ENCODE measurements around the gene FXYD1.

FXYD1 gene

DNA sequence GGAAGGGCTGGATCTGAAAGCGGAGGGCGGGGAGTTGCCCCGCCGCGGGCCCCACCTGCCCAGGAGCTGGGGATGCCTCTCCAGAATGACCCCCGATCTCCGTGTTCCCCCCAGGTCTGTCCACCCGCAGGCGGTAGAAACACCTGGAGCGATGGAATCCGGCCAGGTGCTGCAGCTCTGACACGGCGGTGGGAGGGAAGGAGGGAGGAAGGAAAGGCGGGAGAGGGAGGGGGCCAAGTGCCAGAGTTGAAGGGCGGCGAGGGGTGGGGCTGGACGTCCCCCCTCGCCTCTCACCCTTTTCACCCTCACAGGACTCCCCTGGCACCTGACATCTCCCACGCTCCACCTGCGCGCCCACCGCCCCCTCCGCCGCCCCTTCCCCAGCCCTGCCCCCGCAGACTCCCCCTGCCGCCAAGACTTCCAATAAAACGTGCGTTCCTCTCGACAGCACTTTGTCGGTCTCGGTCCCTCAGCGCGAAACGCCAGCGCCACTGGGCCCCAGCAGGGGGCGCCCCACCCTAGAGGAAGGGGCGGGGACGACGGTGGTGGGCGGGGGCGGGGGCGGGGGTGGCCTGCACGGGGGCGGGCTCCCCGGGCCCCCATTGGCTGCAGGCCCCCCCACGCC lies 4.1 kb downstream of the FXYD1 start:
- Histone ChIP-seq H3K27me3 (ENCODE audit: control insufficient read depth in 1 of 2, insufficient read depth in 2 of 2, low read length in 2 of 2) (peaks cover 34 to 44% of the 10 kb centered on the region in 2 donors), H3K4me1 (ENCODE audit: control insufficient read depth in 1 of 2, insufficient read depth in 2 of 2, low read length in 2 of 2) (peaks cover 12 to 13% of the 10 kb centered on the region in 2 donors), H3K9ac (ENCODE audit: low read depth in 1 of 2, low read length in 2 of 2) (no peak overlapping the region), H3K9me3 (ENCODE audit: control insufficient read depth in 1 of 2, low read length in 2 of 2) (no peaks in the 10 kb centered on the region), H3K27ac (ENCODE audit: low read depth, low read length) (no peak overlapping the region), H3K4me3 (ENCODE audit: low read depth in 1 of 2, low read length in 2 of 2) (no peak overlapping the region), H3K36me3 (ENCODE audit: control insufficient read depth in 1 of 2, insufficient read depth in 2 of 2, low read length in 2 of 2) (no peaks in the 10 kb centered on the region)

DNA sequence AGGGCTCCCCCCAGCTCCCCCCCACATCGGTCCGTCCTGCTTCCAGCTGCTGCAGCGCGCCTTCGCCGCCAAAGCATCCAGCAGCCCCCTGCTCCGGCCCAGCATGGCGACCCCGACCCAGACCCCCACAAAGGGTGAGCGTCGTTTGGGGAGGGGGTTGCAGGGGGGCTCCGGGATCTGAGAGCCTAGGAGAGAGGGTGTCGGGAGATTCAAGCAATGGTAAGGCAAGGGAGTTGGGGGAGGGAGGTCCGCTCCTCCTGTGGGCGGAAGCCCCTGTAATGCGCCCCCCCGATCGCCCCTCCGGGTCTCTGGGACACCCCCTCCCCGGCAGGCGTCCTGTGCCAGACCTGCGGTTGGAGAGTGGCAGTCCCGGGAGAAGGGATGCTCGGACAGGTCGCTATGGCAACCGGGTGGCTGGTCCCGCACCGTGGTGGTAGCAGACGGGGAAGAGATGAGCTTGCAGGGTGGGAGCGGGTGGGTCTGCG lies 4.6 kb downstream of the FXYD1 start, which contains the start of gene FXYD7:
Gene FXYD7 (plus strand): TSS at position 25 of the 485 bp plus-strand sequence. CDS start 79 bp downstream, at position 104.
- Histone ChIP-seq H3K4me1 (ENCODE audit: control insufficient read depth in 1 of 2, insufficient read depth in 2 of 2, low read length in 2 of 2) (peaks cover 12 to 13% of the 10 kb centered on the region in 2 donors), H3K36me3 (ENCODE audit: control insufficient read depth in 1 of 2, insufficient read depth in 2 of 2, low read length in 2 of 2) (no peaks in the 10 kb centered on the region), H3K4me3 (ENCODE audit: low read depth in 1 of 2, low read length in 2 of 2) (no peak within 1 kb of the TSS), H3K9me3 (ENCODE audit: control insufficient read depth in 1 of 2, low read length in 2 of 2) (no peaks in the 10 kb centered on the region), H3K9ac (ENCODE audit: low read depth in 1 of 2, low read length in 2 of 2) (peak within 1 kb of the TSS in 1 of 2 donors; percentile 12), H3K27me3 (ENCODE audit: control insufficient read depth in 1 of 2, insufficient read depth in 2 of 2, low read length in 2 of 2) (peaks cover 29 to 38% of the 10 kb centered on the region in 2 donors), H3K27ac (ENCODE audit: low read depth, low read length) (no peak within 1 kb of the TSS)

DNA sequence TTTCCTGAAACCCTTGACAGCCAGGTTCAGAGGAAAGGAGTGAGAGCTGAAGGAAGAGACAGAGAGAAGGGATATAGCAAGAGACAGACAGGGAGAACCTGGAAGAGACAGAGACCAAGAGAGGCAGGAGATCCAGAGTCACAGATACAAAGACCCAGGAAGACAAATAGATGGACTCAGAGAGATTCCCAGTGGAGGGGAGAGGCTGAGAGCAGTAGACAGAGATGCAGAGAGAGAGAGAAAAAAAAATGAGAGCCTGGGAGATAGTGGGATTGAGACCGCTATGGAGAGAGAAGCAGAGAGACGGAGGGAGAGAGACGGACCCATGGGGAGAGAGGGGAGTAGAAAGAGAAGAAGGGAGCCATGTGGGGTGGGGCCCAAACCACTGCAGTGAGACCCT lies 5.2 kb downstream of the FXYD1 start:
- H3K9ac ChIP-seq (ENCODE audit: low read depth in 1 of 2, low read length in 2 of 2): no peak overlapping the region
- peaks cover 26 to 37% of the 10 kb centered on the region in 2 donors for H3K27me3 ChIP-seq (ENCODE audit: control insufficient read depth in 1 of 2, insufficient read depth in 2 of 2, low read length in 2 of 2)
- no peak overlapping the region for H3K4me3 ChIP-seq (ENCODE audit: low read depth in 1 of 2, low read length in 2 of 2)
- no peaks in the 10 kb centered on the region for H3K9me3 ChIP-seq (ENCODE audit: control insufficient read depth in 1 of 2, low read length in 2 of 2)
- no peak overlapping the region for H3K27ac ChIP-seq (ENCODE audit: low read depth, low read length)
- H3K4me1 ChIP-seq (ENCODE audit: control insufficient read depth in 1 of 2, insufficient read depth in 2 of 2, low read length in 2 of 2): peaks cover 12 to 13% of the 10 kb centered on the region in 2 donors
- no peaks in the 10 kb centered on the region for H3K36me3 ChIP-seq (ENCODE audit: control insufficient read depth in 1 of 2, insufficient read depth in 2 of 2, low read length in 2 of 2)

DNA sequence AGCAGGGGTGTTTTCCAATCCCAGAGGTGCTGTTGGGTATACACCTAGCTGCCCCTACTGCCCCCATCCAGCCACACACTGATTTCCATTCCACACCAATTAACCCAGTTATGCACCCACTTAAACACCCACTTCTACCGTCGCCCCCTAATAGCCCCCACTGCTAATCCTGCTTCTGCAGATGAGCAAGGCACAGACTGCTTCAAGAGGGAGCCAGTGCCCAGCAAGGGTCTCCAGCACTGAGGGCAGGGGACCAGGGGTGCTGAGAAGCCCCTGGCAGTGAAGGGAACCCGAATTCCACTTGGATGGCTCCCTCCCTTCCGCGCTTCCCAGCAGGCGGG lies 5.6 kb downstream of the FXYD1 start:
- no peak overlapping the region for H3K27ac ChIP-seq (ENCODE audit: low read depth, low read length)
- no peaks in the 10 kb centered on the region for H3K9me3 ChIP-seq (ENCODE audit: control insufficient read depth in 1 of 2, low read length in 2 of 2)
- peaks cover 12 to 13% of the 10 kb centered on the region in 2 donors for H3K4me1 ChIP-seq (ENCODE audit: control insufficient read depth in 1 of 2, insufficient read depth in 2 of 2, low read length in 2 of 2)
- H3K36me3 ChIP-seq (ENCODE audit: control insufficient read depth in 1 of 2, insufficient read depth in 2 of 2, low read length in 2 of 2): no peaks in the 10 kb centered on the region
- H3K4me3 ChIP-seq (ENCODE audit: low read depth in 1 of 2, low read length in 2 of 2): no peak overlapping the region
- H3K27me3 ChIP-seq (ENCODE audit: control insufficient read depth in 1 of 2, insufficient read depth in 2 of 2, low read length in 2 of 2): peaks cover 23 to 37% of the 10 kb centered on the region in 2 donors
- H3K9ac ChIP-seq (ENCODE audit: low read depth in 1 of 2, low read length in 2 of 2): no peak overlapping the region

DNA sequence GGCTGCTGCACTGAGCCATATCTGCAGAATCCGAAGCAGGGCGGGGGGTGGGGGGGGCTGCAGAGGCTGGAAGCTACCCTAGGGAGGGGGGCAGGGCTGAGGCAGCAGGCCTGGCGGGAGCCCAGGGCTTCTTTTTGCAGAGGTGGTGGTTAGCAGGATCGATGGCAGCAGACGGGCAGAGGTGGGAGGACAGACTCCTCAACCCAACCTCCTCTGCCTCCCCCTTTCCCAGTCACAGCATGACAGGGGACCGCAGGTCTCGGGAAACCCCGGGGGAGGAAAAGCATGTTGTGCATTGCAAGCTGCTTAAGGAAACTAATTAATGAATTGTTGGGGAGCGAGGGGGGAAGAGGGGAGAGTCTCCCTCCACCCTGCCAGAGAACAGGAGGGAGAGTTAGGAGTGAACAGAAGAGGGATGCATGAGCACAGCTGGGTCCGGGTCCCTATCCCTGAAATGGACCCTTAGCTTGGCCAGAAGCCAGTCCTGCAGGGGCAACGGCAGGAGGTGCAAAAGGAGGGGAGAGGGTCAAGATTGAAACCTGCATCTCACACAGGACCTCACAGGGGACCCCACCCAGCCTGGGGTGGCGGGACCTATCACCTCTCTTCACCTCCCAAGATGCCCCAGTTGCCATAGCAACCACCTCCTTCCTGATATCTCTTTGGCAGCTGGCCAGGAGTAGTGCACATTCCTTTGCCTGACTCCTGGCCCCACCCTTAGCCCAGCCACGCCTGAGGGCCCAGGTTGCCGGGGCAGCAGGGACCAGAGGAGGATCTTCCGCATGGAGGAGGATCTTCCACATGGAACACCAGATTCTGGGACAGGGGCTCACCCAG lies 6.2 kb downstream of the FXYD1 start:
- Histone ChIP-seq H3K27ac (ENCODE audit: low read depth, low read length) (no peak overlapping the region), H3K9ac (ENCODE audit: low read depth in 1 of 2, low read length in 2 of 2) (no peak overlapping the region), H3K4me3 (ENCODE audit: low read depth in 1 of 2, low read length in 2 of 2) (no peak overlapping the region), H3K36me3 (ENCODE audit: control insufficient read depth in 1 of 2, insufficient read depth in 2 of 2, low read length in 2 of 2) (no peaks in the 10 kb centered on the region), H3K4me1 (ENCODE audit: control insufficient read depth in 1 of 2, insufficient read depth in 2 of 2, low read length in 2 of 2) (peaks cover 12 to 13% of the 10 kb centered on the region in 2 donors), H3K27me3 (ENCODE audit: control insufficient read depth in 1 of 2, insufficient read depth in 2 of 2, low read length in 2 of 2) (peaks cover 20 to 35% of the 10 kb centered on the region in 2 donors), H3K9me3 (ENCODE audit: control insufficient read depth in 1 of 2, low read length in 2 of 2) (no peaks in the 10 kb centered on the region)

DNA sequence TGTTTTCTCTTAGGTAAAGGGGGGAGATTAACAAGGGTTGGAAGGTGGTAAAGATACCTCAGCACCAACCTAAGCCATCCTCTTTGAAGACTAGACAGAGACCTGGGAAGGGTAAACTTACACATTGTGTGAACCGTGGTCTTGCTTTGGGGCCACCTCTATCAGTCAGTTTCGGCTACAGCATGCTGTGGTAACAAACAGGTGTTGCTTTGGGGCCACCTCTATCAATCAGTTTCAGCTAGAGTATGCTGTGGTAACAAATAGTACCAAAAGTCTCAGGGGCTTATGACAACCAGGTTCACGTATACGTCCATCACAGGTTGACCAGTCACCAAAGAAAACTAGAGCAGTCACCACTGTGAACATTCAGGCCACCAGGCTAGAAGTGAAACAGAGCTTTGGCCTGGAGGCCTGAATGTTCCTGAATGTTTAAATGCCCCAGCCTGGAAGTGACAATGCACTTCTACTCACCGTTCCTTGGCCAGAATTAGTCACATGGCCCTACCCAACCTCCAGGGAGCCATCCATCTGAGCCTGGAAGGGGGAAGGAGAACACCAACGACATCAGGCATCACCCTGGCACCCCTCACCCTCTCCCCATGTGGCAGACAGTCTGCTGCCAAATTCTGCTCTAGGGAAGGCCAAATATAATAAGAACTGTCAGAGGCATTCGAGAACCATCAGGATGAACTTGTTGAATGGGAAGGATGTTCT lies 8.3 kb downstream of the FXYD1 start:
- H3K36me3 ChIP-seq (ENCODE audit: control insufficient read depth in 1 of 2, insufficient read depth in 2 of 2, low read length in 2 of 2): no peaks in the 10 kb centered on the region
- no peak overlapping the region for H3K27ac ChIP-seq (ENCODE audit: low read depth, low read length)
- peaks cover 12 to 27% of the 10 kb centered on the region in 2 donors for H3K27me3 ChIP-seq (ENCODE audit: control insufficient read depth in 1 of 2, insufficient read depth in 2 of 2, low read length in 2 of 2)
- no peak overlapping the region for H3K4me3 ChIP-seq (ENCODE audit: low read depth in 1 of 2, low read length in 2 of 2)
- H3K9ac ChIP-seq (ENCODE audit: low read depth in 1 of 2, low read length in 2 of 2): no peak overlapping the region
- H3K4me1 ChIP-seq (ENCODE audit: control insufficient read depth in 1 of 2, insufficient read depth in 2 of 2, low read length in 2 of 2): peaks cover 4 to 7% of the 10 kb centered on the region in 2 donors
- no peaks in the 10 kb centered on the region for H3K9me3 ChIP-seq (ENCODE audit: control insufficient read depth in 1 of 2, low read length in 2 of 2)

DNA sequence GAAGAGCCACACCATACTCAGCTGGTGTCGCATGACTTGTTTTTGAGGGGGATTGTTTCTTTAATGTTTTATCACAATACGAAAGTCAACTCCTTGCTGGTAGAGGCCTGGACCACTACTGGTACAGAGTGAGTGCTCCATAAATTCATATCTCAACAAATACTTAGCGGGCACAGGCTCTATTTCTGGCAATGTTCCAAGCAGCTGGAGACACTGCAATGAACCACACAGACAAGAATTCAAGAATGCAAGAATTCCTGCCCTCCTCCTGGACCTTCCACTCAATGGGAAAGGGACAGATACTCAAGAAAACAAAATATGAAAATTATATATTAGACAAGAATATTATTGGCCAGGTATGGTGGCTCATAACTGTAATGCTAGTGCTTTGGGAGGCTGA lies 10.8 kb downstream of the FXYD1 start:
- Histone ChIP-seq H3K27ac (ENCODE audit: low read depth, low read length) (no peak overlapping the region), H3K9ac (ENCODE audit: low read depth in 1 of 2, low read length in 2 of 2) (no peak overlapping the region), H3K4me1 (ENCODE audit: control insufficient read depth in 1 of 2, insufficient read depth in 2 of 2, low read length in 2 of 2) (peaks cover 0 to 7% of the 10 kb centered on the region in 2 donors), H3K27me3 (ENCODE audit: control insufficient read depth in 1 of 2, insufficient read depth in 2 of 2, low read length in 2 of 2) (peaks cover 9 to 18% of the 10 kb centered on the region in 2 donors), H3K4me3 (ENCODE audit: low read depth in 1 of 2, low read length in 2 of 2) (no peak overlapping the region), H3K9me3 (ENCODE audit: control insufficient read depth in 1 of 2, low read length in 2 of 2) (no peaks in the 10 kb centered on the region), H3K36me3 (ENCODE audit: control insufficient read depth in 1 of 2, insufficient read depth in 2 of 2, low read length in 2 of 2) (no peaks in the 10 kb centered on the region)

DNA sequence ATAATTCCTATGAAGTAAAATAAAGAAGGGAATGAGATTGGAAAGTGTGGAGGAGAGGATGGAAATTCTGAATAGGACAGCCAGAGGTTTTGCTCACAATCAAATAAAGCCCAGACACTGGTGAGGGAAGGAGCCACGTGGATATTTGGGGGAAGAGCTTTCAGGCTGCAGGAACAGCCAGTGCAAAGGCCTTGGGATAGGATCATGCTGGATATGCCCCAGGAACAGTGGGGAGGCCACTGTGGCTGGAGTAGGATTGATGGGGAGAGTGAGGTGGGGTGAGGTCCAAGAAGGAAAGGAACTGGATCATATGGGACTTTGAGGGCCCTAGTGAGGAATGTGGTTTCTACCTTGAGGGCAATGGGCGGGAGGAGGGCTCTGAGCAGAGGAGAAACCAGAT lies 11.8 kb downstream of the FXYD1 start:
- Histone ChIP-seq H3K9me3 (ENCODE audit: control insufficient read depth in 1 of 2, low read length in 2 of 2) (no peaks in the 10 kb centered on the region), H3K9ac (ENCODE audit: low read depth in 1 of 2, low read length in 2 of 2) (no peak overlapping the region)

DNA sequence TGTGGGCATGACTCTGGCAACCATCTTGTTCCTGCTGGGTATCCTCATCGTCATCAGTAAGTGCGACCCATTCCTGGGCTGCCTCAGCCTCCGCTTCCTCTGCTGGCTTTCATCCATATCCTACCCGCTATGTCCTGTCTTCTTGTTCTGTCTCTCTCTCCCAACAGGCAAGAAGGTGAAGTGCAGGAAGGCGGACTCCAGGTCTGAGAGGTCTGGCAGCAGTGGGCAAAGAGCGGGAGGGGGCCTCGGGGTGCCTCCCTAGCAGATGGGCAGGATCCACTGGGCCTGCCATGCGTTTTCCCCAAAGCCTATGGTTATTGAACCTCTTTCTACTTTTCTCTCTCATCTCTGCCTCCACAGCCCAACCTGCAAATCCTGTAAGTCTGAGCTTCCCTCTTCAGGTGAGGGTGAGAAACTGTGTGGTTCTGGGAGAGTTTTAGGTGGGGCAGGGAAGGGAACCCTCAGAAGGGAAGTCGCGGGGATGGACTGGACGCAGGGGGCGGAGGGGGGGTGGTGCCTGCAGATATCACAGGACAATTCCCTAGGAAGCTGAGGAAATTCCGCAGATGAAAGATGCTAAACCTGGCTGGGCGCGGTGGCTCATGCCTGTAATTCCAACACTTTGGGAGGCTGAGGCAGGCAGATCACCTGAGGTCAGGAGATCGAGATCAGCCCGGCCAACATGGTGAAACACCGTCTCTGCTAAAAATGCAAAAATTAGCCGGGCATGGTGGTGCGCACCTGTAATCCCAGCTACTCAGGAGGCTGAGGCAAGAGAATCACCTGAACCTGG lies 12.8 kb downstream of the FXYD1 start:
- Histone ChIP-seq H3K27ac (ENCODE audit: low read depth, low read length) (no peak overlapping the region), H3K9me3 (ENCODE audit: control insufficient read depth in 1 of 2, low read length in 2 of 2) (no peaks in the 10 kb centered on the region), H3K36me3 (ENCODE audit: control insufficient read depth in 1 of 2, insufficient read depth in 2 of 2, low read length in 2 of 2) (no peaks in the 10 kb centered on the region), H3K4me3 (ENCODE audit: low read depth in 1 of 2, low read length in 2 of 2) (no peak overlapping the region), H3K27me3 (ENCODE audit: control insufficient read depth in 1 of 2, insufficient read depth in 2 of 2, low read length in 2 of 2) (peaks cover 22 to 24% of the 10 kb centered on the region in 2 donors), H3K4me1 (ENCODE audit: control insufficient read depth in 1 of 2, insufficient read depth in 2 of 2, low read length in 2 of 2) (peaks cover 8 to 24% of the 10 kb centered on the region in 2 donors), H3K9ac (ENCODE audit: low read depth in 1 of 2, low read length in 2 of 2) (no peak overlapping the region)

More for the DNA sequence above, 11.8 kb downstream of the FXYD1 start:
- Histone ChIP-seq H3K27ac (ENCODE audit: low read depth, low read length) (no peak overlapping the region), H3K4me1 (ENCODE audit: control insufficient read depth in 1 of 2, insufficient read depth in 2 of 2, low read length in 2 of 2) (peaks cover 2 to 15% of the 10 kb centered on the region in 2 donors), H3K27me3 (ENCODE audit: control insufficient read depth in 1 of 2, insufficient read depth in 2 of 2, low read length in 2 of 2) (peaks cover 13 to 20% of the 10 kb centered on the region in 2 donors), H3K4me3 (ENCODE audit: low read depth in 1 of 2, low read length in 2 of 2) (no peak overlapping the region), H3K36me3 (ENCODE audit: control insufficient read depth in 1 of 2, insufficient read depth in 2 of 2, low read length in 2 of 2) (no peaks in the 10 kb centered on the region)

Data from duodenal mucosa (tissue), 2 donors.